GM18520 (cell line): ENCODE results near the gene INSIG1.

Experiments
- ATAC-seq: cut with Tn5 transposase; IDR thresholded peaks from one replicate; pipeline ENCODE4 v1.9.1; 2021; ENCODE audit not compliant: unreplicated experiment

The INSIG1 gene

DNA sequence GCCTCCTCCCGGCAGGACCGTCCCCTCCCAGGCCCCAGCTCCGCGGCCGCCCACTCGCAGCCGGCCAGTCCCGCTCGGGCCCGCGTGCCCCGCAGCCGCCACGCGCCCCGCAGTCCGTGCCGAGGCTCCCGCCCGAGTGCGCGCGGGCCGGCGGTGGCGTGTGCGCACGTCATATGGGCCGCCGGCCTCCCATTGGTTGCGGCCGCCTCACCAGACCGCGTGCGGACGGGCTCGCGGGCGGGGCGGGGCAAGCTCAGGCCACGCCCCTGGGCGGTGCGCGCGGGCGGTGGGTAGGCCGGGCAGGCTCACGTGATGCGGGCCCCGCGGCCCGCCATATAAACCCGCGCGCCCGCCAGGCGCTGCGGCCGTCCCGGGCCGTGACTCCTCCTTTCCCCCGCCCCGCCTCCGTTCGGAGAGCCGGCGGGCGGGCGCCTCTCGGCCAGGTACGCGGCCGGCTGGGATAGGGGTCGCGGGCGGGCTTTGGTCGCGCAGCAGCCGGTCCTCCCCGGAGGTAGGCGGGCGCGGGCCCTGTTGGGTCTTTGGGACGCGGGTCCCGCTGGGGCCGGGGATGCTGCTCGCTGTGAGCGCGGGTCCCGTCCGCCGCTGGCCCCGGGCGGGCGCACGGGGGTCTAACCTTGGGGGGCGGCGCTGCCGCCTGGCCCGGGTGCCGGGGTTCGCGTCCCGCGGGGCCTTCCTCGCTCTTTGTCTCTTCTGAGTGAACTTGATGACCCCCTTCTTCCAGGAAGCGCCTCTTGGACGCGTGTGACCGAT lies at the start of gene INSIG1:
Gene INSIG1, plus strand, starts transcription at position 362 of the 771 bp plus-strand sequence. Its CDS starts 408 bp downstream, at position 770.
- ATAC-seq: peak; percentile 59

GRCh38 chr7:155248366-155248756 lies 49.3 kb upstream of the INSIG1 start:
- no peak for ATAC-seq

DNA sequence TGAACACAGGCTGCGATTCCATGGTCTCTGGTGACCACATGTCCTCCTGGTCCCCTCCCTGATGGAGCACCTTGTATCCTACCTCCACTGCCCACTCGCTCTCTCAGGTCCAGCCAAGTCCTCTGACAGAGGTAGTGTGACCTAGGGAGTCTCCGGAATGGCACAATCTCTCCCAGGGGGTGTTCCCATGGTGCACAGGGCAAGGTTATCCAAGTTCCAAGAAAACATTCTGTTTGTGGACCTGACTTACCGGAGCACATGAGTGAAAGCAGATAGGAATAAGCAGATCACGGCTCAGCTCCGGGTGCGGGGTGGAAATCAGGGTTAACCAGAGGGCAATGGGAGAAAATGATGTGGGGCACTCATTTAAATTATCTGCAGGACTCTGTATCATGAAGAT lies 45.8 kb upstream of the INSIG1 start:
- no peak for ATAC-seq

GRCh38 chr7:155252444-155252887 lies 45.2 kb upstream of the INSIG1 start:
- ATAC-seq: no peak

- no peak for ATAC-seq
These were observed 44.7 kb upstream of the INSIG1 start for GRCh38 chr7:155252892-155253501.

DNA sequence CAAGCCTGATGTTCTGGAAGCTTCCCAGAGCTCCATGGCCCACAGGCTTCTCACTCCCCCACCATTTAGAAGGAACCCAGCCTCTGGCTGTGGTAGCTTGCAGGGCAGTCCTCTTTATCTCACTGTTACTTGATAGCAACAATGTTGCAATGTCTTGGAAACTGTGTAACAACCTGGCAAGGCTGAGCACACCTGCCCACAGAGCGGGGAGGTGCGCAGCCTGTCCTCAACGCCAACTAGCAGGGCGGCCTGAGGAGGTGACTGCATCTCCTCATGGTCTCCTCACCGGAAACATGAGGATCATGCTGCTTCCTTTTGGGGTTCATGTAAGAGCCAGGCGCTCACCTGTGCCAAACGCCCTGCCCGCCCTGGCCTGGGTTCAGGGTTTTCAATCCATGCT lies 43.7 kb upstream of the INSIG1 start:
- ATAC-seq: no peak

GRCh38 chr7:155255071-155255470 lies 42.6 kb upstream of the INSIG1 start:
- ATAC-seq: no peak

GRCh38 chr7:155255621-155256020 lies 42.1 kb upstream of the INSIG1 start:
- ATAC-seq: no peak

- ATAC-seq: no peak
These were observed 41.5 kb upstream of the INSIG1 start for GRCh38 chr7:155256081-155256760.

DNA sequence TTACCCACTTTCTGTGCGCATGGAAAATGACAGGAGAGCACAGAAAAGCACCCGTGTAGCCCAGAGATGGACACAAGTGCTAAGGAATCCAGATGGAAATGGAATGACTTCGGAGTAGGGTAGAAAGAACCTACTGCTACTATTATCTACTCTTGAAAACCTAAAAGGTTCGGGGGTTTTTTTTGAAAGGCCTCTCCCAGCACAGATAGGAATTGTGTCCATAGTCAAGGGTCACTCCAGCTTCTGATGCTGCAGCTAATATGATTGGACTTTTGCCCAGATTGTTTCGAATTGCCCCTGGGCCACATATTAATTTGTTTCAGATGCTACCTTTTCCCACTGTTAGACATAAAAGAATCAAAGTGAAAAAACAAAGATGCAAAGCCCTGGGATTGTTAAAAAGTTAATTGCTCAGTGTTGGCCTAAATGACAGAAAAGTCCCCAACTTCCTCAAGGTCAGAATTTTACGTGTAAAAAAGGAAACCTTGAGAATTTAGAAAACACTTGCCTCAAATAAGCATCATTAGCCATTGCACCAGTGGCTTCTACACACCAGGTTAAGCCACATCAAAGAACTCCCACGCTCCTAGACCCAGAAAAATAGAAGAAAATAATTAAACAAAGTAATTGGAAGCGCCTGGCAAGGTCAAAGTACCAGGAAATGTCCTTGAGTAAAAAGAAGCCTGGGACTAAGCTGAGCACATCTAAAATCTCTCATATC lies 40.8 kb upstream of the INSIG1 start:
- ATAC-seq: no peak

- ATAC-seq: no peak
These were observed 40.0 kb upstream of the INSIG1 start for GRCh38 chr7:155257482-155258225.

GRCh38 chr7:155258226-155258560 lies 39.5 kb upstream of the INSIG1 start:
- no peak for ATAC-seq

DNA sequence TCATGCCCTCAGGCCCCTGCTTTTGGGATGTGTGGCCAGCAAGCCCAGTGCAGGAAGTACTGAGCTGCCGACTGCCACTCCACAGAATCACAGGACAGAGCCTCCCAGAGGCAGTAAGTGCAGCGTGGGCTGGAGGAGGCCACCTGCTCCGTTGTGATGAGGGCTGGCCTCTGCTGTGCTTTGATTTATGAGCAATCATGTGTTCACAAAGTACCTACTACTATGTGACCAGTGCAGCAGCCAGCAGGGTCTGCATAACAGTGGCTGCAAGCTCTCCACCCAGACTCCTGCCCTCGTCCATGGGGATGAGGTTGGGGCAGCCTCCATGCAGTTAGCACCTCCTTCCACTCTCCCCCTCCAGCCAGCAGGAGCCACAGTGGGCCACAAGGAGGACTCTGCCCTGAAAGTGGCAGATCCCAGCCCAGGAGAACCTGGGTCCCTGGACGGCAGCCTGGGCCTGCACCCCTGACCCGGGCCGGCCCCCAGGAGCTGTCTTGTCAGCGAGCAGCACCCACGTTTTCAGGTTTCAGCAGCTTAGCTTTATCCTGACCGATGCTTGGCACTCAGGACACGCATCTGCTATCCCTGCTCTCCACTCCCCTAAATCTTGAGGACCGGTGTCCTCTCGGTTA lies 37.7 kb upstream of the INSIG1 start:
- no peak for ATAC-seq

- ATAC-seq: no peak
These were observed 37.2 kb upstream of the INSIG1 start for GRCh38 chr7:155260498-155260872.

GRCh38 chr7:155261031-155261985 lies 36.4 kb upstream of the INSIG1 start:
- no peak for ATAC-seq

DNA sequence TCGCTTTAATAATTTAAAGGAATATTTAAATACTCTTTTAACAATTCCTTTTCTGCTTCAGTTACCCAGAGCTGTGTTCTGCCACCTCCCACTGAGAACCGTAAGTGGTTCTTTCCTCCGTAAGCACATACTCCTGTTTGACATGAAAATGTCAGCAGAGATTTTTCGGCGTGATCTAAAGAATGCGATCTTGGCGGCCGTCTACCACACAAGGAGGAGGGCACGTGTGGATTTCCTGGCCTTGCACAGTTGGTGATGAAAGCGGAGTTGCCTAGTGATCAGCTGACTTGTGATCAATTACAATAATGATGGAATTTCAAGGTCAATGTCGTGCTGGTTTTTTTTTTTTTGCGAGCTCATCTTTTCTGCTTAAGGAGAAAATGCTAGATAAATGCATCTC lies 35.6 kb upstream of the INSIG1 start:
- ATAC-seq: no peak

GRCh38 chr7:155263051-155263450 lies 34.6 kb upstream of the INSIG1 start:
- no peak for ATAC-seq

GRCh38 chr7:155263581-155264143 lies 34.0 kb upstream of the INSIG1 start:
- ATAC-seq: no peak

DNA sequence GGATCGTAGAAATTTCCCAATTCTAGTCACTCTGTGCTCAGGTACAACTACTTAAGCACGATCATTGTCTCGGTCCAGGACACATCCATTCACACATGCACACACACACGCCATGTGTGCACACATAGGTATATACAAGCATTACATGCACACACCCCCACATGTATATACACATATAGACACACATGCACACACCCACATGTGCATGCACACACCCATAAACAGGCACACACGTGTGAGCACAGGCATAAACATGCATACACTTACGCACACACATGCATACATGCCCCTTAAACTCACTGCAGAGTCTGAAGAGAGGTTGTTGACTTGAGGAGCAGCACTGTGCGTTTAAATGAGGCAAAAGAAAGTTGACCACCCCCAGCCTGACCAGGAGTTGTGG lies 32.5 kb upstream of the INSIG1 start:
- no peak for ATAC-seq
